H1 (cell line): Measurements from ENCODE around the gene MAP3K13. TPM values are rescaled to one million over a fixed set of nuclear protein-coding genes. Genes with fewer than 3 reads are reported as not detected.

ENCODE experiments used
- CTCF ChIA-PET: fragments of 300-600 bp; sonication (Branson Sonifier 250); formaldehyde crosslinking; loops from one replicate; lab custom pipeline; 2021; ENCODE audit not compliant: partially characterized antibody; lab: Charles Lee
- POLR2A ChIA-PET: fragments of 300-600 bp; sonication (Branson Sonifier 250); formaldehyde crosslinking; loops from one replicate; lab custom pipeline; 2021; ENCODE audit warnings: inconsistent platforms; ENCODE audit not compliant: partially characterized antibody; lab: Charles Lee
- DNase-seq, 2 experiments: peaks; one replicate each; pipeline versions ENCODE4 v3.0.0 to v3.0.0-alpha.2; 2010 to 2022; ENCODE audit warnings: low spot score in 2 of 2, low read depth in 1 of 2, mixed read lengths in 1 of 2
- FAIRE-seq: peaks from 2 replicates; lab custom pipeline; 2011; peaks lifted over from hg19 to GRCh38; lab: Jason Lieb, UNC
- H2AFZ ChIP-seq: 2 replicates; pipeline ENCODE4 v1.8.1; 2012; ENCODE audit warnings: low read length, inconsistent platforms
- H2AK5ac ChIP-seq: 2 replicates; pipeline ENCODE4 v1.6.1; 2013; ENCODE audit warnings: low read depth, low read length
- H2BK120ac ChIP-seq: replicated peaks from 2 replicates; pipeline ENCODE3; 2013; ENCODE audit warnings: low read depth, low read length, inconsistent platforms
- H2BK12ac ChIP-seq: 2 replicates; pipeline ENCODE4 v1.6.1; 2013; ENCODE audit warnings: low read depth, low read length
- H2BK15ac ChIP-seq: 2 replicates; pipeline ENCODE4 v1.6.1; 2013; ENCODE audit warnings: low read length
- H2BK20ac ChIP-seq: 2 replicates; pipeline ENCODE4 v1.6.1; 2013; ENCODE audit warnings: low read length
- H2BK5ac ChIP-seq: 2 replicates; pipeline ENCODE4 v1.6.1; 2013; ENCODE audit warnings: low read depth, low read length
- H3K14ac ChIP-seq: 2 replicates; pipeline ENCODE4 v1.6.1; 2013; ENCODE audit warnings: inconsistent platforms; ENCODE audit not compliant: insufficient read length
- H3K18ac ChIP-seq: 2 replicates; pipeline ENCODE4 v1.6.1; 2013; ENCODE audit warnings: low read length; ENCODE audit errors: extremely low read depth
- H3K23ac ChIP-seq: 2 replicates; pipeline ENCODE4 v1.6.1; 2013; ENCODE audit warnings: inconsistent platforms; ENCODE audit not compliant: insufficient read length
- H3K23me2 ChIP-seq: 2 replicates; pipeline ENCODE4 v1.6.1; 2013; ENCODE audit warnings: low read depth, low read length
- H3K27ac ChIP-seq: 2 replicates; pipeline ENCODE4 v1.6.1; 2011; ENCODE audit warnings: low read depth, low read length, inconsistent platforms
- H3K27me3 ChIP-seq, 4 experiments: replicated peaks in 1 of 4; 1 replicate in 1 of 4; 2 replicates in 3 of 4; pipeline versions ENCODE4 v1.6.1 to v1.8.1; 2011 to 2013; ENCODE audit warnings: low read length in 3 of 4, mild to moderate bottlenecking in 3 of 4, inconsistent platforms in 2 of 4, mixed read lengths in 2 of 4, moderate library complexity in 1 of 4; ENCODE audit not compliant: control insufficient read depth in 3 of 4, insufficient read depth in 3 of 4; ENCODE audit errors: extremely low read depth in 1 of 4
- H3K36me3 ChIP-seq, 4 experiments: 2 replicates each; pipeline versions ENCODE4 v1.6.1 to v1.8.1; 2011 to 2013; ENCODE audit warnings: mild to moderate bottlenecking in 4 of 4, low read length in 3 of 4, moderate library complexity in 2 of 4, control low read depth in 1 of 4, inconsistent platforms in 1 of 4; ENCODE audit not compliant: insufficient read depth in 4 of 4, control insufficient read depth in 2 of 4
- H3K4ac ChIP-seq: replicated peaks from 2 replicates; pipeline ENCODE3; 2013; ENCODE audit warnings: low read length, low read depth, mixed read lengths, inconsistent platforms; ENCODE audit not compliant: insufficient read length
- H3K4me1 ChIP-seq, 4 experiments: replicated peaks in 1 of 4; 1 replicate in 1 of 4; 2 replicates in 3 of 4; pipeline versions ENCODE4 v1.6.1 to v1.8.1; 2011 to 2013; ENCODE audit warnings: low read length in 3 of 4, inconsistent platforms in 2 of 4, mixed read lengths in 1 of 4; ENCODE audit not compliant: insufficient read depth in 4 of 4, control insufficient read depth in 3 of 4
- H3K4me2 ChIP-seq, 2 experiments: 2 replicates each; pipeline versions ENCODE4 v1.6.1 to v1.8.1; 2011 to 2013; ENCODE audit warnings: low read depth in 2 of 2, low read length in 2 of 2, control low read depth in 1 of 2, inconsistent platforms in 1 of 2, mild to moderate bottlenecking in 1 of 2; ENCODE audit not compliant: insufficient read depth in 1 of 2
- H3K4me3 ChIP-seq, 4 experiments: fragments of 200-600, 300-600 bp in 1 of 4; sonication (generic), shearing (Covaris generic), sonication (Bioruptor Twin) in 1 of 4; 2 replicates each; pipeline versions ENCODE4 v1.5.1 to v1.8.1; 2011 to 2016; ENCODE audit warnings: low read length in 4 of 4, low read depth in 3 of 4, control low read depth in 2 of 4, inconsistent platforms in 2 of 4, mild to moderate bottlenecking in 2 of 4, mixed read lengths in 1 of 4, moderate library complexity in 1 of 4; ENCODE audit not compliant: insufficient read depth in 2 of 4; ENCODE audit errors: extremely low read depth in 1 of 4
- H3K56ac ChIP-seq: replicated peaks from 2 replicates; pipeline ENCODE3; 2013; ENCODE audit warnings: low read depth, mild to moderate bottlenecking, mixed read lengths, low read length, inconsistent platforms; ENCODE audit not compliant: insufficient read length
- H3K79me1 ChIP-seq: 2 replicates; pipeline ENCODE4 v1.6.1; 2013; ENCODE audit warnings: low read depth, low read length, control low read depth
- H3K79me2 ChIP-seq, 2 experiments: 2 replicates each; pipeline versions ENCODE4 v1.6.1 to v1.8.1; 2012 to 2013; ENCODE audit warnings: low read length in 2 of 2, mild to moderate bottlenecking in 2 of 2, inconsistent platforms in 1 of 2; ENCODE audit not compliant: insufficient read depth in 2 of 2, control insufficient read depth in 1 of 2
- H3K9ac ChIP-seq, 4 experiments: replicated peaks in 1 of 4; 1 replicate in 1 of 4; 2 replicates in 3 of 4; pipeline versions ENCODE4 v1.6.1 to v1.8.1; 2011 to 2013; ENCODE audit warnings: low read depth in 3 of 4, low read length in 3 of 4, control low read depth in 2 of 4, mild to moderate bottlenecking in 2 of 4, moderate library complexity in 2 of 4, inconsistent platforms in 1 of 4; ENCODE audit errors: extremely low read depth in 1 of 4
- H3K9me3 ChIP-seq, 2 experiments: 2 replicates each; pipeline versions ENCODE4 v1.6.1 to v1.8.1; 2012 to 2013; ENCODE audit warnings: mild to moderate bottlenecking in 2 of 2, moderate library complexity in 2 of 2, control low read depth in 1 of 2, inconsistent platforms in 1 of 2, low read depth in 1 of 2, low read length in 1 of 2, mixed read lengths in 1 of 2; ENCODE audit not compliant: insufficient read depth in 2 of 2
- H4K20me1 ChIP-seq, 2 experiments: replicated peaks in 1 of 2; 2 replicates each; pipeline versions ENCODE3 to v1.8.1; 2011 to 2013; ENCODE audit warnings: inconsistent platforms in 2 of 2, low read length in 2 of 2, mild to moderate bottlenecking in 1 of 2; ENCODE audit not compliant: insufficient read depth in 2 of 2, control insufficient read depth in 1 of 2
- H4K5ac ChIP-seq: 2 replicates; pipeline ENCODE4 v1.6.1; 2013; ENCODE audit warnings: low read length, low read depth, mixed read lengths, inconsistent platforms; ENCODE audit not compliant: insufficient read length
- H4K8ac ChIP-seq: 2 replicates; pipeline ENCODE4 v1.8.0; 2013; ENCODE audit warnings: mild to moderate bottlenecking, moderate library complexity, low read length, inconsistent platforms; ENCODE audit not compliant: insufficient read depth; ENCODE audit errors: extremely low read depth
- H4K91ac ChIP-seq: replicated peaks from 2 replicates; pipeline ENCODE3; 2013; ENCODE audit warnings: low read length, mixed read lengths, inconsistent platforms; ENCODE audit not compliant: insufficient read length
- ASH2L ChIP-seq: fragments of 200-600, 300-600 bp; sonication (generic); IDR thresholded peaks from one replicate; pipeline ENCODE4 v1.7.1; 2017; ENCODE audit warnings: low read length
- ATF3 ChIP-seq: IDR thresholded peaks from 2 replicates; pipeline ENCODE4 v1.6.1; 2011; ENCODE audit warnings: low read depth, mild to moderate bottlenecking, low read length; ENCODE audit not compliant: insufficient read depth
- JUN ChIP-seq: IDR thresholded peaks from 2 replicates; pipeline ENCODE4 v1.6.1; 2011; ENCODE audit warnings: low read depth, mild to moderate bottlenecking, improper control_type of control experiment, low read length
- RAD21 ChIP-seq, 2 experiments: IDR thresholded peaks in 1 of 2; conservative IDR thresholded peaks in 1 of 2; 2 replicates each; pipeline ENCODE4 v1.6.1; 2011; ENCODE audit warnings: low read depth in 2 of 2, low read length in 2 of 2, improper control_type of control experiment in 1 of 2, inconsistent platforms in 1 of 2, mild to moderate bottlenecking in 1 of 2, moderate library complexity in 1 of 2
- RBBP5 ChIP-seq: IDR thresholded peaks from 2 replicates; pipeline ENCODE4 v1.7.1; 2012; ENCODE audit warnings: low read depth, mild to moderate bottlenecking, inconsistent platforms, low read length, moderate library complexity, borderline replicate concordance
- RFX5 ChIP-seq: IDR thresholded peaks from 2 replicates; pipeline ENCODE4 v1.6.1; 2011; ENCODE audit warnings: low read depth, low read length, improper control_type of control experiment, borderline replicate concordance
- RNF2 ChIP-seq: fragments of 200-900, 300-1000 bp; sonication (generic); IDR thresholded peaks from 2 replicates; pipeline ENCODE4 v1.7.1; 2016; ENCODE audit warnings: borderline replicate concordance, low read depth, mild to moderate bottlenecking, antibody characterized with exemption, low read length; ENCODE audit not compliant: poor library complexity, severe bottlenecking; ENCODE audit errors: missing control alignments
- SIRT6 ChIP-seq: IDR thresholded peaks from one replicate; pipeline ENCODE4 v1.7.1; 2012; ENCODE audit warnings: low read length, inconsistent platforms
- SP1 ChIP-seq: IDR thresholded peaks from 2 replicates; pipeline ENCODE4 v1.6.1; 2011; ENCODE audit warnings: low read depth, low read length
- SRF ChIP-seq: IDR thresholded peaks from 2 replicates; pipeline ENCODE4 v1.6.1; 2011; ENCODE audit warnings: mild to moderate bottlenecking, low read depth, low read length, moderate library complexity
- TCF12 ChIP-seq: IDR thresholded peaks from 2 replicates; pipeline ENCODE4 v1.6.1; 2011; ENCODE audit warnings: low read depth, mild to moderate bottlenecking, low read length
- WGBS, 2 experiments: shearing (Covaris generic) in 1 of 2; methylation state at CpG; one replicate each; pipeline versions ENCODE4 v1.1.6 to v1.1.7; 2013 to 2015; ENCODE audit warnings: low lambda C conversion rate in 2 of 2, mixed read lengths in 2 of 2, inconsistent platforms in 1 of 2, low coverage in 1 of 2, missing lambda C conversion rate in 1 of 2; ENCODE audit not compliant: insufficient replicate concordance in 2 of 2, insufficient coverage in 1 of 2, insufficient read length in 1 of 2; ENCODE audit errors: extremely low coverage in 1 of 2, missing lambda C conversion rate in 1 of 2; 5-methylcytosine and 5-hydroxymethylcytosine counted together
- polyA plus RNA-seq, 7 experiments: library from polyadenylated mRNA; depleted of rRNA in 3 of 7; stranded (reverse) in 5 of 7; unstranded in 2 of 7; fragments of >200 nt in 5 of 7; fragments of 200-250 nt in 2 of 7; gene quantifications; 1 replicate in 5 of 7; 2 replicates in 1 of 7; 4 replicates in 1 of 7; pipeline versions ENCODE4 v1.2.1 to v1.2.3, GENCODE V29; 2011 to 2013; ENCODE audit warnings: missing spikeins in 2 of 7, mixed read lengths in 2 of 7
- total RNA-seq: library from RNA; stranded (reverse); fragmentation: NEBNext Ultra II Directional; extraction: Animal tissue kit (Norgen Biotek cat#: 25700); gene quantifications from 2 replicates; pipeline ENCODE4 v1.2.1, GENCODE V29; 2021

The MAP3K13 gene
- total and polyA plus RNA-seq, 2 of the 8 experiments (the other 6 are each of a cell fraction or from before 2014, with no cell fraction given), result 6.8 to 17.9 TPM

GRCh38 chr3:185327062-185327461 is 35.9 kb upstream of the MAP3K13 start:
- Histone ChIP-seq H4K5ac (no peak overlapping the region), H2BK12ac (no peak overlapping the region), H3K27ac (no peak overlapping the region), H3K23me2 (no peaks in the 10 kb centered on the region), H3K9ac (no peak overlapping the region), H3K79me1 (no peaks in the 10 kb centered on the region), H3K14ac (no peak overlapping the region), H3K23ac (no peak overlapping the region), H3K18ac (no peak overlapping the region), H2BK20ac (no peak overlapping the region), H3K4me2 (no peak overlapping the region), H2AK5ac (no peak overlapping the region), H2BK15ac (no peak overlapping the region), H2AFZ (no peak overlapping the region), H3K4me1 (no peaks in the 10 kb centered on the region), H3K4me3 (no peak overlapping the region), H2BK120ac (no peak overlapping the region), H4K20me1 (no peaks in the 10 kb centered on the region), H3K4ac (no peak overlapping the region), H2BK5ac (no peak overlapping the region), H3K27me3 (no peaks in the 10 kb centered on the region), H3K36me3 (no peaks in the 10 kb centered on the region), H4K8ac (no peak overlapping the region), H3K9me3 (no peaks in the 10 kb centered on the region), H3K79me2 (no peaks in the 10 kb centered on the region), H3K56ac (no peak overlapping the region), H4K91ac (no peak overlapping the region)
- no peak for TF ChIP-seq RBBP5
- TF ChIP-seq RFX5, result no peak
- TF ChIP-seq JUN, result no peak
- TF ChIP-seq SP1, result no peak
- no peak for TF ChIP-seq RAD21 (IDR thresholded peaks at IDR 0.05 in 1 of 2, conservative IDR thresholded peaks at IDR 0.05 in 1 of 2; ENCODE audit: low read depth in 2 of 2, low read length in 2 of 2)
- TF ChIP-seq SRF, result no peak
- no peak for TF ChIP-seq SIRT6
- no peak for TF ChIP-seq ATF3
- TF ChIP-seq ASH2L, result no peak
- TF ChIP-seq RNF2, result no peak
- TF ChIP-seq TCF12, result no peak
- 73% methylated on average over 6 of the region's 6 CpGs; no CpG with 5 or more reads in 1 of the 2 experiments for WGBS, 2 experiments
- POLR2A ChIA-PET, result no interaction called here
- FAIRE-seq (no peak), DNase-seq (no peak)
- CTCF ChIA-PET, result interaction anchor here (0.8 to 3.9 kb wide), 4 partner anchors 19 to 258 kb away, joined by 3 to 12 read pairs (median 6); no protein-coding TSS in a partner anchor
